ENCODE measurements around the gene LHX4.

Gene LHX4

DNA sequence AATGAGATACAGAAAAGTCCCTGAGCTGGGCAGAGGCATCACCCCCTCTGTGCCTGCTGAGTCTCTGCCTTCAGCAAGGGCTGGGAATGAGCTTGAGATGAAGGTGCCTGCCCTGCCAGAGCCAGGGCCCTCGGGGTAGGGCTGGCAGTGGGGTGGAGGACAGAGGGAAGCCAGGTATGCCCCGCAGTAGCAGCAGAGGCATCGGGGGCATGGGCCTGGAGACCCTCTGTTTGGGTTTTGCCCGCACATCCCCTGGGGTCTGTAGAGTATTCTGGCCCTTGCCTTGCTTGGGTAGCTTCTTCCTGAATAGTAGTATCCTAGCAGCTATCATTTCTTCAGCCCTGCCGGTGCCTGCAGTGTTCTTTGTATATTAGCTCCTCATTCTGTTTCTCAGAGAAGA, 42.4 kb upstream of the LHX4 start:
- H3K4me3 ChIP-seq (ENCODE audit: low read length in 2 of 2) = no peak overlapping the region
- H3K4me1 ChIP-seq (ENCODE audit: control insufficient read depth in 2 of 2, insufficient read depth in 2 of 2, low read length in 2 of 2) = no peaks in the 10 kb centered on the region
- H3K9ac ChIP-seq (ENCODE audit: low read depth in 1 of 2, low read length in 2 of 2) = no peak overlapping the region
- H3K9me3 ChIP-seq (ENCODE audit: control insufficient read depth in 2 of 2, low read length in 2 of 2) = no peaks in the 10 kb centered on the region
- H3K27ac ChIP-seq (ENCODE audit: low read depth in 2 of 2, low read length in 2 of 2) = no peak overlapping the region
- no peaks in the 10 kb centered on the region for H3K27me3 ChIP-seq (ENCODE audit: control insufficient read depth in 2 of 2, insufficient read depth in 2 of 2, low read length in 2 of 2)
- peaks cover 56 to 87% of the 10 kb centered on the region in 2 donors for H3K36me3 ChIP-seq (ENCODE audit: control insufficient read depth in 2 of 2, insufficient read depth in 2 of 2, low read length in 2 of 2)

DNA sequence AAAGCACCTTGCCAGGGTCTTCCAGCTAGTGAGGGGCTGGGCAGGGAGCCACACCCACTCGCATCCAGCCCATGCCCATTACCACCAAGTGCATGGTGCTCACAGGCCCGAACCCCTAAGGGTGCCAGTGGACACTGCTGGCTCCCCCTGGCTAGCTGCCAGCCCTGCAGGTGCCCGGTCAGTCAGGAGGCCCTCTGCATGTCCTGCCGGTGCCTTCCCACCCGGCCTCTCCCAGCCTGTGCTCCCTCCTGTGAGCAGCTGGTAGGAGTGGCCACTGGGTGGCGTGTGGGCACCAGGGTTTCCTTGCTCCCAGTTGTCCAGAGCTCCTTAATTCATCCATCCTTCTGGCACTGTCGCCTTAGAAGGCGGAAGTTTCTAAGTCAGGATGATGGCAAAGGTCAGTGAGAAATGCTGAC, 42.0 kb upstream of the LHX4 start:
- H3K27ac ChIP-seq (ENCODE audit: low read depth in 2 of 2, low read length in 2 of 2) = no peak overlapping the region
- H3K27me3 ChIP-seq (ENCODE audit: control insufficient read depth in 2 of 2, insufficient read depth in 2 of 2, low read length in 2 of 2) = no peaks in the 10 kb centered on the region
- no peak overlapping the region for H3K9ac ChIP-seq (ENCODE audit: low read depth in 1 of 2, low read length in 2 of 2)
- H3K9me3 ChIP-seq (ENCODE audit: control insufficient read depth in 2 of 2, low read length in 2 of 2) = no peaks in the 10 kb centered on the region
- no peak overlapping the region for H3K4me3 ChIP-seq (ENCODE audit: low read length in 2 of 2)
- H3K36me3 ChIP-seq (ENCODE audit: control insufficient read depth in 2 of 2, insufficient read depth in 2 of 2, low read length in 2 of 2) = peaks cover 56 to 86% of the 10 kb centered on the region in 2 donors
- peaks cover 0 to 3% of the 10 kb centered on the region in 2 donors for H3K4me1 ChIP-seq (ENCODE audit: control insufficient read depth in 2 of 2, insufficient read depth in 2 of 2, low read length in 2 of 2)

DNA sequence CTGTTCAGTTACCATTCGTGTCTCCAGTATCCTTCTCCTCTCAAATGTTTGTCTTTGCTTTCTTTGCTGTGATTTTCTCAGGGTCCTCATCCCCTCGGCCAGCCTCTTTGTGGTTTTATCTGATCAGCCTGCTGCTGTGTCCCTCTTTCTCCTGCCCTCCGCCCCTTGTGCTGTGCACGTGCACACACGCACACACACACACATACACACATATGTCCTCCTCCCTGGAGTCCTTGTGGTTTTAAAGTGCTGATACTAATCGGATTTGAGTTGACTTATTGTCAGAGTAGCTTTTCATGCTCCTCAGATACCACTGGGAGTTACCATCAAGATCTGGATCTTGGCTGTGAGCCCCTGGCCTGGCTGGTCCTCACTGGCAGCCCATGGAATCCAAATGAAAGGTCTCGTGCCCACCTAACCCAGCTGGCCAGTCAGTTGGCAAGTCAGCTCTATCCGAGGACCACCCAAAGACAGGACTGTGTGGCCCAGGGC, 41.3 kb upstream of the LHX4 start:
- no peak overlapping the region for H3K9ac ChIP-seq (ENCODE audit: low read depth in 1 of 2, low read length in 2 of 2)
- H3K9me3 ChIP-seq (ENCODE audit: control insufficient read depth in 2 of 2, low read length in 2 of 2) = no peaks in the 10 kb centered on the region
- H3K4me3 ChIP-seq (ENCODE audit: low read length in 2 of 2) = no peak overlapping the region
- no peak overlapping the region for H3K27ac ChIP-seq (ENCODE audit: low read depth in 2 of 2, low read length in 2 of 2)
- H3K36me3 ChIP-seq (ENCODE audit: control insufficient read depth in 2 of 2, insufficient read depth in 2 of 2, low read length in 2 of 2) = peaks cover 56 to 82% of the 10 kb centered on the region in 2 donors
- peaks cover 1 to 8% of the 10 kb centered on the region in 2 donors for H3K4me1 ChIP-seq (ENCODE audit: control insufficient read depth in 2 of 2, insufficient read depth in 2 of 2, low read length in 2 of 2)
- H3K27me3 ChIP-seq (ENCODE audit: control insufficient read depth in 2 of 2, insufficient read depth in 2 of 2, low read length in 2 of 2) = no peaks in the 10 kb centered on the region

DNA sequence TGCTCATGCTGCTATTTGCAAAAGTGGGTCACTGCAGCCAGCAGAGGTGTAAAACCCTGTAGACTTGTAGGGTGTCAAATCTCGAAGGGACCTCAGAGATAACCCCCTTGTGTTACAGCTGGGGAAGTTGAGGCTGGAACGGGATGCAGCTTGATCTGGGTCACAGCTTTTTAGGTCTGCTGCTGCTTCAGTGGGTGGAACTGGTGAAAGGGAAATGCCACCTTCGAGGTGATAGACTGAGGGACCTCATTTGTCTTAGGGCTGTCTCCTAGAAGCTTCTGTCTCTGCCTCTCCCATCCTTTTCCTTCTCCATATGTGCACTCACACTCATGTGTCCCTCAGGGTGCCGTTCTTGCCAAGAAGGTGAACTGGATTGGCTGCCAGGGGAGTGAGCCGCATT, 40.0 kb upstream of the LHX4 start:
- no peak overlapping the region for H3K4me3 ChIP-seq (ENCODE audit: low read length in 2 of 2)
- H3K9ac ChIP-seq (ENCODE audit: low read depth in 1 of 2, low read length in 2 of 2) = no peak overlapping the region
- H3K27ac ChIP-seq (ENCODE audit: low read depth in 2 of 2, low read length in 2 of 2) = no peak overlapping the region
- H3K36me3 ChIP-seq (ENCODE audit: control insufficient read depth in 2 of 2, insufficient read depth in 2 of 2, low read length in 2 of 2) = peaks cover 51 to 81% of the 10 kb centered on the region in 2 donors
- peaks cover 8 to 14% of the 10 kb centered on the region in 2 donors for H3K4me1 ChIP-seq (ENCODE audit: control insufficient read depth in 2 of 2, insufficient read depth in 2 of 2, low read length in 2 of 2)
- H3K9me3 ChIP-seq (ENCODE audit: control insufficient read depth in 2 of 2, low read length in 2 of 2) = no peaks in the 10 kb centered on the region
- H3K27me3 ChIP-seq (ENCODE audit: control insufficient read depth in 2 of 2, insufficient read depth in 2 of 2, low read length in 2 of 2) = no peaks in the 10 kb centered on the region

DNA sequence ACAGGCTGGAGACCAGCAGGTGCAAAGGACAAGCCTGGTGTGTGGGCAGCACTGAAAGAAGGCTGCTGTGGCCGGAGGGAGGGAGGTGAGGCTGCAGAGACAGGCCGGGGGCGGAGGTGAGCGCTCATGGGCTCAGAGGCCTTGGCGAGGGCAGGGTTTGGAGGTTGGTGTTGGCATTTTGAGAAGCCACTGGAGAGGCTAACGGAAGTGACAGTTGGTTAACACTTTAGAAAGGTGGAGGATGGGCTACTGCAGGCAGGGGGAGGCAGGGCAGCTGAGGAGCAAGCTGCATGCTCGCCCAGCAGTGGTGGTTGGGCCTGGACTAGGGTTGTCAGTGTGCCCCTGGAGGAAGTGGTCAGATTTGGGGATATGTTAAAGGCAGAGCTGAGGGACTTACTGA, 37.9 kb upstream of the LHX4 start:
- no peaks in the 10 kb centered on the region for H3K27me3 ChIP-seq (ENCODE audit: control insufficient read depth in 2 of 2, insufficient read depth in 2 of 2, low read length in 2 of 2)
- no peak overlapping the region for H3K4me3 ChIP-seq (ENCODE audit: low read length in 2 of 2)
- H3K36me3 ChIP-seq (ENCODE audit: control insufficient read depth in 2 of 2, insufficient read depth in 2 of 2, low read length in 2 of 2) = peaks cover 42 to 72% of the 10 kb centered on the region in 2 donors
- no peak overlapping the region for H3K27ac ChIP-seq (ENCODE audit: low read depth in 2 of 2, low read length in 2 of 2)
- peaks cover 8 to 14% of the 10 kb centered on the region in 2 donors for H3K4me1 ChIP-seq (ENCODE audit: control insufficient read depth in 2 of 2, insufficient read depth in 2 of 2, low read length in 2 of 2)
- no peaks in the 10 kb centered on the region for H3K9me3 ChIP-seq (ENCODE audit: control insufficient read depth in 2 of 2, low read length in 2 of 2)
- no peak overlapping the region for H3K9ac ChIP-seq (ENCODE audit: low read depth in 1 of 2, low read length in 2 of 2)

DNA sequence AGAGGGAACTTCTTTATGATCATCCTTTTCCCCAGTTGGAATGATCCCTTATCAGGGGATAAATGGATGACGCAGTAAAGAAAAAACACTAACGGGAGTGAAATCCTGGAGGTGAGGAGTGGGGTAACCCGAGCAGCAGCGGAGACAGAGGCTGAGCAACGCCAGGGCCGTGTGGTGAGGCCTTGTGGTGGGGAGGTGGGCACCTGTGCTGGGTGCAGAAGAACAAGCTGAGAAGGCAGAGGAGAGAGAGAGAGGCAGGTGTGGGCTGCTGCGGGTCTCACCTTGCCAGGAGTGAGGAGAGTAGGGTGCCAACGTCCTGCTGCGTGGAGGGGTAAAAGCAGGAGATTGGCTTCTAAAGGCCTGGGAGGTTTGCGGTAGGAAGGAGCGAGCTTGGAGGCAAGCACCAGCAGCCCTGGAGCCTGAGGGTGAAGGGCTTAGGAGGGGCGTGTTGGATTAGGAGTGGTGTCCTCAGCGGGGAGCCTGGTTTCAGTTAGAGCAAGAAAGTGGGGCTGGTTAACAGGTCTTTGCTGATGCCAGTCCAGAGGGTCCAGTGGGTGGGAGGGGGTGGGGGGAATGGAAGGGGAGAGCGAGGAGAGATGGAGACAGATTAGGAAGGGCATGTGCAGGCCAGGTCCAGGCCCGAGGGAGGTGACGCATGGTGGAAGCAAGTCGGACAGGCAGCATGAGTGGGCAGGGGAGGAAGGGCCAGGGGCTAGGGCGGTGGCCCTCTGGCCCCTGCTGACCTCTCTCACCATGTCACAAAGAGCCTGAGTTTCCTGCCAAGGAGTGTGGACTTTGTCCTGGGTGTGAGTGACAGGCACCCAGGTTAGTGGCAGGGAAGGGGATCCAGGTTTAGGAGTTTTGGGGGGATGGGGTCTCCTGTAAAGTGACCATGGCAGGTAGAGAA, 36.7 kb upstream of the LHX4 start:
- Histone ChIP-seq H3K9me3 (ENCODE audit: control insufficient read depth in 2 of 2, low read length in 2 of 2) (no peaks in the 10 kb centered on the region), H3K4me3 (ENCODE audit: low read length in 2 of 2) (no peak overlapping the region), H3K9ac (ENCODE audit: low read depth in 1 of 2, low read length in 2 of 2) (no peak overlapping the region), H3K4me1 (ENCODE audit: control insufficient read depth in 2 of 2, insufficient read depth in 2 of 2, low read length in 2 of 2) (peaks cover 8 to 14% of the 10 kb centered on the region in 2 donors), H3K27me3 (ENCODE audit: control insufficient read depth in 2 of 2, insufficient read depth in 2 of 2, low read length in 2 of 2) (no peaks in the 10 kb centered on the region), H3K36me3 (ENCODE audit: control insufficient read depth in 2 of 2, insufficient read depth in 2 of 2, low read length in 2 of 2) (peaks cover 42 to 65% of the 10 kb centered on the region in 2 donors), H3K27ac (ENCODE audit: low read depth in 2 of 2, low read length in 2 of 2) (no peak overlapping the region)

DNA sequence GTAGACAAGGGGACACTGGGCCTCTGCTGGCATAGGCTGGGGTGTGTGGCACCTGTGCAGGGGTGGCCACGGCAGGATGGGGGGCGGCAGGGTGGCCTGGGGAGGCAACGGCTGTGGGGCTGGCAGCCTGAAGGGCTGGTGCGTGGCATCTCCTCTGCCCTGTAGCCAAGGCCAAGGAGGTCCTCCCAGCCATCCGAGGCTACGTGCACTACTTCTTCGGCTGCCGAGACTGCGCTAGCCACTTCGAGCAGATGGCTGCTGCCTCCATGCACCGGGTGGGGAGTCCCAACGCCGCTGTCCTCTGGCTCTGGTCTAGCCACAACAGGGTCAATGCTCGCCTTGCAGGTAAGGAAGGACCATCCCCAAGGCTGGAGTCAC, 36.0 kb upstream of the LHX4 start:
- Histone ChIP-seq H3K4me3 (ENCODE audit: low read length in 2 of 2) (no peak overlapping the region), H3K9me3 (ENCODE audit: control insufficient read depth in 2 of 2, low read length in 2 of 2) (no peaks in the 10 kb centered on the region), H3K36me3 (ENCODE audit: control insufficient read depth in 2 of 2, insufficient read depth in 2 of 2, low read length in 2 of 2) (peaks cover 38 to 59% of the 10 kb centered on the region in 2 donors), H3K27ac (ENCODE audit: low read depth in 2 of 2, low read length in 2 of 2) (no peak overlapping the region), H3K9ac (ENCODE audit: low read depth in 1 of 2, low read length in 2 of 2) (no peak overlapping the region), H3K4me1 (ENCODE audit: control insufficient read depth in 2 of 2, insufficient read depth in 2 of 2, low read length in 2 of 2) (peaks cover 8 to 14% of the 10 kb centered on the region in 2 donors), H3K27me3 (ENCODE audit: control insufficient read depth in 2 of 2, insufficient read depth in 2 of 2, low read length in 2 of 2) (no peaks in the 10 kb centered on the region)

DNA sequence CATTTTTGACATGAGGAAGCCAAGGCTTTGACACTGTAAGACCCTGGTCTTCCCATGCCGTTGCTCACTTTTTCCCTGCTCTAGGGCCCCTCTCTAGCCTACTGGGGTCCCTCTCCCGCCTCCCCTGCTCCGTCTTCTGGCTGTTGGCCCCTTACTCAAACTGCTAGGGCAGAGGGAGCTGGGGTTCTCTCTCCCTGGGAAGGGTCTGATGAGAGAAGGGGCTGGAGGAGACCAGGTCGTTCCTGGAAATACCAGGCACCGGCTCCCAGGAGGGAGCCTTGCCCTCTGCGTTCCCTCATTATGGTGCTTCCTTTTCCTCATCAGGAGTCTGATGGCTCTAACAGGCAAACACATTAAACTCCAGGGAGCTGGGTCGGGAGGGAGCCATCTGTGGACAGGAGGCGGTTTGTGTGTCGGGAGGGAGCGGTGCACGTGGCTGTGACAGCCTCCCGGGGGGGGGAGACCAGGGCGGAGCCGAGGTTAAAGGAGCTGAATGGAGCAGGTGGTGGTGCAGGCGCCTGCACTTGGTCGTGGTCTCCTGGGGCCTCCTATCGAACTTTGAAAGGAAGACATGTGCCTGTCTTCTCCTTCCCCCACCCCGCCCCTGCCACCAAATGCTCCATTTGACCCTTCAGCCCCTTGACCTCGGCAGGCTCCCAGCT, 35.4 kb upstream of the LHX4 start:
- H3K4me1 ChIP-seq (ENCODE audit: control insufficient read depth in 2 of 2, insufficient read depth in 2 of 2, low read length in 2 of 2) = peaks cover 8 to 14% of the 10 kb centered on the region in 2 donors
- no peak overlapping the region for H3K27ac ChIP-seq (ENCODE audit: low read depth in 2 of 2, low read length in 2 of 2)
- no peak overlapping the region for H3K9ac ChIP-seq (ENCODE audit: low read depth in 1 of 2, low read length in 2 of 2)
- H3K4me3 ChIP-seq (ENCODE audit: low read length in 2 of 2) = no peak overlapping the region
- H3K9me3 ChIP-seq (ENCODE audit: control insufficient read depth in 2 of 2, low read length in 2 of 2) = no peaks in the 10 kb centered on the region
- H3K27me3 ChIP-seq (ENCODE audit: control insufficient read depth in 2 of 2, insufficient read depth in 2 of 2, low read length in 2 of 2) = no peaks in the 10 kb centered on the region
- H3K36me3 ChIP-seq (ENCODE audit: control insufficient read depth in 2 of 2, insufficient read depth in 2 of 2, low read length in 2 of 2) = peaks cover 35 to 54% of the 10 kb centered on the region in 2 donors

DNA sequence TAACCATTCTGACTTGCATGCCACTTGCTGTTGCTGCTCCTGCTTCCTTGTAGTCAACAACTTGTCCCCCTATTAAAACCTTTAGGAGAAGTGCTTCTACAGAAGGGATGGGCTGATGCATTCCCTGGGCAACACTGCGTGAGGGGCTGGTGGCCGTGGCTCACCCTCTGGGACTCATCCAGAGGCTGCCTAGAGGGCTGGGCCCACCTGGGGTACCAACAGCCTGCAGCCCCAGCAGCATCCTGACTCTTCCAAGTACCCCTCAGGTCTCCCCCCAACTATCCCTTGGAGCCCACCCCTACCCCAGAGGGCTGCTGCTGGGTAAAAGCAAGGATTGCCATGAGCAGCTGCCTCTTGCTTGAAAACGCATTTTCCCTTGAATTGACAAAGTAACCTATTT, 34.7 kb upstream of the LHX4 start:
- H3K36me3 ChIP-seq (ENCODE audit: control insufficient read depth in 2 of 2, insufficient read depth in 2 of 2, low read length in 2 of 2) = peaks cover 27 to 47% of the 10 kb centered on the region in 2 donors

DNA sequence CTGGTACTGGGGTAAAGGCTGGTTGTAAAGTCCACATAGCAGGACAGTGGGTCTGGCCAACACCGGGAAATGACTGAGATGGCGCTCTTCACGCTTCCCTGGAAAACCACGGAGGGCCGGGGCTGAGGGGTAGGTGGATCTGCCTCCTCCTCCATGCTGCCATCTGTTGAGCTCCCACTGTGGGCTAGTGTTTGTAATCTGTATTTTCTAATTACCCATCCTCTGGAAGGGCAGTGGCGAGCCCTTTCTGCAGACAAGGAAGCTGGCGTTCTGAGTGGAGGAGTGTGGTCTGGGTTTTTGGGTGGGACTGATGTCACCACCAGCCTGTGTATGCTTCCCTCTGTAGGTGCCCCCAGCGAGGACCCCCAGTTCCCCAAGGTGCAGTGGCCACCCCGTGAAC, 34.1 kb upstream of the LHX4 start:
- peaks cover 8 to 14% of the 10 kb centered on the region in 2 donors for H3K4me1 ChIP-seq (ENCODE audit: control insufficient read depth in 2 of 2, insufficient read depth in 2 of 2, low read length in 2 of 2)
- no peak overlapping the region for H3K27ac ChIP-seq (ENCODE audit: low read depth in 2 of 2, low read length in 2 of 2)
- no peak overlapping the region for H3K4me3 ChIP-seq (ENCODE audit: low read length in 2 of 2)
- H3K9ac ChIP-seq (ENCODE audit: low read depth in 1 of 2, low read length in 2 of 2) = no peak overlapping the region
- no peaks in the 10 kb centered on the region for H3K27me3 ChIP-seq (ENCODE audit: control insufficient read depth in 2 of 2, insufficient read depth in 2 of 2, low read length in 2 of 2)
- no peaks in the 10 kb centered on the region for H3K9me3 ChIP-seq (ENCODE audit: control insufficient read depth in 2 of 2, low read length in 2 of 2)
- peaks cover 23 to 42% of the 10 kb centered on the region in 2 donors for H3K36me3 ChIP-seq (ENCODE audit: control insufficient read depth in 2 of 2, insufficient read depth in 2 of 2, low read length in 2 of 2)

More for the DNA sequence above, 34.7 kb upstream of the LHX4 start:
- no peak overlapping the region for H3K27ac ChIP-seq (ENCODE audit: low read depth in 2 of 2, low read length in 2 of 2)
- H3K9me3 ChIP-seq (ENCODE audit: control insufficient read depth in 2 of 2, low read length in 2 of 2) = no peaks in the 10 kb centered on the region
- H3K9ac ChIP-seq (ENCODE audit: low read depth in 1 of 2, low read length in 2 of 2) = no peak overlapping the region
- peaks cover 8 to 14% of the 10 kb centered on the region in 2 donors for H3K4me1 ChIP-seq (ENCODE audit: control insufficient read depth in 2 of 2, insufficient read depth in 2 of 2, low read length in 2 of 2)
- no peaks in the 10 kb centered on the region for H3K27me3 ChIP-seq (ENCODE audit: control insufficient read depth in 2 of 2, insufficient read depth in 2 of 2, low read length in 2 of 2)
- H3K4me3 ChIP-seq (ENCODE audit: low read length in 2 of 2) = no peak overlapping the region

Measured in mucosa of rectum (tissue), 2 donors.